GM19452 (cell line): ENCODE results near the gene NINJ1.
A peak's percentile ranks its signal among the peaks of the same experiment; 100 is the strongest.

ENCODE experiments used
- ATAC-seq: cut with Tn5 transposase; IDR thresholded peaks from one replicate; pipeline ENCODE4 v1.9.1; 2021; ENCODE audit not compliant: unreplicated experiment

The NINJ1 gene

DNA sequence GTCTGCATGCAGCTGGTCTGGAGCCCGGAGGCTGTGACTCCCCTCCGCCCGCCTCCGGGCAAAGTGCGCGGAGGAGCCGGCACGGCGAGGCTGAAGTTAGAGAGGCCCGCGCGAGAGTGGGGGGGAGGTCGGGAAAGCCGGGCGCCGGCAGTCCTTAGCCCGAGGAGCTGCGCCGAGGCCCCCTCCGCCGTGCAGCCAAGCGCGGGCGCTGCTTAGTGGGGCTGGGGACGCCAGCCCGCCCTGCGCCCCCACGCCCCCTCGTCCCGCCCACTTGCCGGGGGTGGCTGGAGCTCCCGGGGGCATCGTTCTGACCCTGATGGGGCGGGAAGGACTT lies 403 bp downstream of the NINJ1 start:
- ATAC-seq = peak; percentile 46

DNA sequence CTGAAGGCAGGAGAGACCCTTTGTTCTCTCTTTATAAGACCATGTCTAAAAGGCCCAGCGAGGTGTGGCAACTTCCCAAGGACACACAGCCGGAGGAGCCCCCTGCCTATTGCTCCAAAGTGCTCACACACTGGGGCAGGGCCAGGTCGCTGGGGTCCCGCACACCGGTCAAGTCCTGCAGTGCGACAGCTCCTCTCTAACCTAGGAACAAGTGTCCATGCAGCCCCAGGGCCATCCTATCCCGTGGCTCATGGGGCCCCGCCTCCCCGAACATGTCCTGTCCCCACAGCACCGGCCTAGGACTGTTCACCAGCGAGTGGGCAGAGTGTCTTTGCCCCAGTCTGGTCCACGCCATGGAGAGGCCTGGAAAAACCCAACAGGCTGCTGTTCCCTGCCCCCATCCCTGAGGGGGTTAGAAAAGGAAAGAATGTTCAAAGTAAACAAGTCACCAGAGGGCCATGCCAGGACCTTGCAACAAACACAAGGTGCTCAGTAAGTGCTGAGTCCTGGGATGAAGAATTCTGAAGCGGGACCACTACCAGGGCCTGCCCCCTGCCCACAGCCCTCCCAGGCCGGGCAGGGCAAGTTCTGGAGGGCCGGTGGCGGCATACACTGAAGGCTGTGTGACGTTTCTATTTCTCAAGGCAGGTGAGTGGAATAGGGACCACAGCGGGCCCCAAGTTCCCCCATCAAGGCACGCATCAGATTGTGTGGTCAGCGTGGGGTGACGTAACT lies 938 bp downstream of the NINJ1 start:
- ATAC-seq = no peak

- ATAC-seq = no peak
These were observed 1.6 kb downstream of the NINJ1 start for GRCh38 chr9:93132287-93132927.

- ATAC-seq = no peak
These were observed 2.3 kb downstream of the NINJ1 start for GRCh38 chr9:93131599-93132286.

- no peak for ATAC-seq
These were observed 3.1 kb downstream of the NINJ1 start for GRCh38 chr9:93130861-93131481.

DNA sequence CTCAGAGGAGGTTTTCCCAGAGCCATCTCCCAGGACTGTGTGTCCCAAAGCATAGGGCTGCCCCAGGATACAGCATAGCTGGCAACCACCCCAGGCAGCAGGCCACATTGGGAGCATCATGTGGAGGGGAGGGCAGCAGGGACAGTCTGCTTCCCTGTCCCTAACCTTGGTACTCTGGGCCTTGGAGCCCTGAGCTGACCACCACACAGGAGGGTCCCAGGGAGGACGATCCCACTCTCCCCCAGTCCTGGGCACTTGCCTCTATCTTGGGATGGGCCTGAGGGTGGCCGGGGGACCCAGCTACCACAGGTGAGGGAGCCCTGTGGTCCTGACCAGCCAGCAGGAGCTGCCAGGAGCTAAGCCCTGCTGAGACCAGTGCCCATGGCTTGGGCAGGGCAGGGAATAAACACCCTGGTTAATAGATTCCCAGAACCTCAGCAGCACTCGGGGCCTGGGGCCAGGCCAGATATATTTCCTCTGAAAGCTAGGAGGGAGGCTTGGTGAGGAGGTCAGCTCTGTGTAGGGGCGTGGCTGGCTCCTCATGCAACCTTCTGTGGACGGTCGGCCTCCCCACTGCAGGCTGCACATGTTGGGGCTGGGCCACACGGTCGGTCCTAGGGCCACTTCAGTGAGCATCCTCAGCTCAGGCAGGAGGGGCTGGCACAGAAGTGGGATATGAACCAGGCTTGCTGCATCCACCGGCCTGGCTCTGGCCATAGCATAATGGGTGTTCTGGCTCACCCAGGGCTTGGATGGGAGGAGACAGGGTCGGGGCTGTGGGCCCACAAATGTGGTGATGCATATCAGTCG lies 4.2 kb downstream of the NINJ1 start:
- no peak for ATAC-seq

- ATAC-seq = no peak
These were observed 4.8 kb downstream of the NINJ1 start for GRCh38 chr9:93129286-93129685.

DNA sequence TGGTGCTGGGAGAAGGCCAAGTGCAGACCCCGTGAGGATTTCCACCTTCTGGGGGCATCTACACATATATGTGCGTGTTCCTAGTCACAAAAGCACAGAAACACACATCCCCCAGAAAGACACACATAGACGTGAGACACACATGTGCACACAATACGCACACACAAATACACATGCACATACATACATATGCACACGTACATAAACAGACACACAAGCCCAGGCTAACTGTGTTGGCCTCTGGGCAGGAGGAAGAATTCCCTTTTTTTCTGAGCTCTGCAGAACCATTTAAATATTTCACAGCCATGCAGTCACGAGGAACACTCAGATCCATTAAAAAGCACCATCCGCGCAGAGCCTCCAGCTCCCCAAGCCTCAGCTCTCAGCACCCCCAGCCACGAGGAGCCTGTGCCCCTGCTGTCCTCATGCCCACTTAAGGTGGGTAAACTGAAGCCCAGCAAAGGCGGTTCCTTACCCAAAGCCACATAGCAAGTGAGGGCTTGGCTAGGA lies 5.3 kb downstream of the NINJ1 start:
- ATAC-seq = no peak

DNA sequence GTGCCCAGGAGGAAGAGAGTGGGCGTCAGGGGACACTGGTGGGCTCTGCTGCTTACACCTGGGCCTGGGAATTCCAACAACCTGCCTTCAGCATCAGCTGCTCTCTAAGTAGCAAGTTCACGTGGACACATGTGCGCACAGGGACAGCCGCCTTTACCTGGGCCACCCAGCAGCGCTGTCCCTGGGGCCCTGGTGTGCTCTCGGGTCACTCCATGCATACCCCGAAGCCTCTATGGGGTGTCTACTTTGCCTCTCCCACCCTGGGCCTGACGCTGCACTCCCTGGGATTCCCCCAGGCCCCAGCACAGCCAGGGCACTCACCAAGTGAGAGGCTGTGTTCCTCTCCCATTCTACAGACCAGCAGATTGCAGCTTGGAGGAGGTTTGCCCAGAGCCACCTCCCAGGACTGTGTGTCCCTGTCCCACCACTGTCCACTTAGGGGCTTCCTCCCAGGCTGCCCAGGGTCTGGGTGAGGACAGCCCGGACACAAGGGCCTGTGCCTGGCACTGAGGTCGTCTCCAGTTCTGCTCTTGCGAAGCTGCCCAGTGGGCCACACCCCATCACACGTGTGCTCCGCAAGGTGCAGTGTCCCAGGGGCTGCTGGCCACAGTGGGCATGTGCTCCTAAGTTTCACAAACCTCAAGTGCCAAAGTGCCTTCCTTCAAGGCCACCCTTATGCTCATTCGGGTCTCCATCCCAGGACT lies 5.9 kb downstream of the NINJ1 start:
- no peak for ATAC-seq

GRCh38 chr9:93127395-93127911 lies 6.6 kb downstream of the NINJ1 start:
- ATAC-seq = no peak

GRCh38 chr9:93126825-93127368 lies 7.2 kb downstream of the NINJ1 start:
- ATAC-seq = no peak

GRCh38 chr9:93126151-93126781 lies 7.8 kb downstream of the NINJ1 start:
- no peak for ATAC-seq

DNA sequence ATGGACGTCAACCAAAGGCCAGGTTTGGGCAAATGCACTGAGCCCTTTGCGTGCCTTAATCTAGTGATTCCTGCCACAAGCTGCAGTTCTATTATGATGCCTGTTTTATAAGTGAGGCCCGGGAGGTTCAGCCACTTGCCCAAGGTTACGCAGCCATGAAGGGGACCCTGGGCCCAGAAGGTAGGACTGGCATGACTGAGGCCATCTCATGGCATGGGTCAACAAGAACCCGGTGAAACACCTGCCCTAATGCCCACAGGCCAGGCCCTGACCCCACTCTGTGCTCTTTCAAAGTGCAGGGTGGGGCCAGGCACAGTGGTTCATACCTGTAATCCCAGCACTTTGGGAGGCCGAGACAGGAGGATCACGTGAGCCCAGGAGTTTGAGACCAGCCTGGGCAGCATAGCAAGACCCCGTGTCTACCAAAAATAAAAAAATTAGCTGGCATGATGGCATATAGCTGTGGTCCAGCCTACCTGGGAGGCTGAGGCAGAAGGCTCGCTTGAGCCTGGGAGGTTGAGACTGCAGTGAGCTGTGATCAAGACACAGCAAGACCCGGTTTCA lies 8.6 kb downstream of the NINJ1 start:
- ATAC-seq = no peak

DNA sequence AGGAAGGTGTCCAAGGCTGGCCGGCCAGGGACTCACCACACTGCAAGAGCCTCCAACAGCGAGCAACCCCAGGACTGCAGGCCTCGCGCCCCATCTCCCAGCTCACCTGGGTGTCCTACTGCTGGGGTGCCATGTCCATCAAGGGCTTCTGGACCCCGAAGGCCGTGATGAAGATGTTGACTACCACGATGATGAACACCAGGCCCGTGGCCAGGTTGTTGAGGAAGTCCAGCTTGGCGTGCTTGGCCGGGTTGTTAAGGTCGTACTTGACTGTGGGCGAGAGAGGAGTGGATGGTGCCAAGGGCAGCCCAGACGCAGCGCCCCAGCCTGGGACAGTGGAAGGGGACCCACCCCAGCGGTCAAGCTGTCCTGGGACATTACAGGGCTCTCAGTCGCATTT lies 9.3 kb downstream of the NINJ1 start:
- ATAC-seq = no peak

DNA sequence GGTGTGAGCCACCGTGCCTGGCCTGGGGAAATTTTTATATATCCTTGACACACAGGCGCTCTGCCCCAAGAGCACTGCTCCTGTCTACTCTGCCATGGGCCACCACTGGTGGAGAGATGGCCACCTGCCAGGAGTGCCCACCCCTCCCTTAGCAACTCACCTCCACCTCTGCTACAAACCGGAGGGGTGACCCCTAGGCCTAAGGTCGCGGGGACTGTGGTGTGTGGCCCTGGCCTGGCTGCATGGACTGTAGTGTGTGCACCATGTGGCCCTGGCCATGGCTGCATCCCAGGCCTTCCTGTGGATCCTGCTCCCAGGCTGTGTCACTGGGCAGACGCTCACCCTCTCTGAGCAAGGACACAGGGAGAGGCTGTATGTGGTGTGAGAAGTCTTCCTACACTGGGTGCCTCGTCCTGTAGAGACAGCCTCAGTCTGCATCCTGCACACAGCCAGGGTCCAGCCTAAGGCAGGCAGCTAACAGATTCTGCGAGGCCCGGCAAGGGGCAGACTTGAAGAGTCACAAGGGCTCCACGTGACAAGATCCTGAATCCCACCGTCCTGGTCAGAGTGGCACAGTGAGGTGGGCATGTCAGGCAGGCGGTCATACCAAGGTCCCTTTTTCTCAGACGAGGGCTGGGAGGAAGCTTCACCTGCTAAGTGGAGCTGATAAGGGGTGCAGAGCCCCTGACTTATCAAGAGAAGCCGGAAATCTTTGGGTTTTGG lies 10.3 kb downstream of the NINJ1 start:
- ATAC-seq = no peak

- no peak for ATAC-seq
These were observed 11.3 kb downstream of the NINJ1 start for GRCh38 chr9:93122721-93123221.

DNA sequence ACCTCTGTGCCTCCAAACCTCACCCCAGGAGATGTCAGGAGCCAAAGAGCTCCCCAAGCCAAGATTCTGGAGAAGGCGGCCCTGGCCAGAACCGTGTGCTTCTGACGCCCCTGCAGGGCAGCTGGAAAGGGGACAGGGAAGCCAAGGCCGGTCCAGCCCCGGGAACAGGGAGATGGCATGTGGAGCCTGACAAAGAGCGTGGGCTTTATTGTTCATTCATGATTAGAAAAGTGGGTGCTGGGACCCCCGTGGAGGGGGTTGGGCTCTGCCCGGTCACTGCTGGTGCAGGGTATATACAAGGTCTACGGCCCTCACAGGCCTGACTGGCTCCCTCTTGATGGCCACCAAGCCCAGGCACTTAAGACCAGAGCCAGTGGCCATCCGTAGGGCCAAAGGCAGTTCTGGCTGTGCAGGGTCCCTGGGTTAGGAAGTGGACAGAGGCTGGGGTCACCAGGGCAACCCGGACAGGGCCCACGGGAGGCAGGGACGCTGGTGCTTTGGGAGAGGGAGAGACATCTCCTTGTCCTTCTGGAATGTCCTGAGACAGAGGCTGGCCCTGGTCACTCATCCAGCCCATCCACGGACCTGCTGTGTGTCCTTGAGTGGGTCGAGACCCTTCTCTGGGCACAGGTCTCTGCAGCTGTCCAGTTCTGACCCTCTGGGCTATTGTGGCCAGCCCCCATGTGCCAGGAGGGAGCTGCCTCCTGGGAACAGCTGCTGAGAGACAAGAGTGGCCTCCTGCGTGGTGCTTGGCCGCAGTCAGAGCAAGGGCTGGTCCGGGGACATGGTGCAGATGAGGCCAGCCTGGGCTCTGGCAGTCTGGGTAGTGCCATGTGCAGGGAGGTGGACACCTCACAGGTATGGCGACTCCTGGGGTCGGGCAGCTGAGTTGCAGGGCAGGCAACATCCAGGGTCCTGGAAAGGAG lies 12.5 kb downstream of the NINJ1 start:
- no peak for ATAC-seq
